Measurements from ENCODE around the gene SELENBP1.
"Not testable (repeated sequence)": the region's sequence is repeated elsewhere in the genome, so short reads cannot be mapped to it uniquely, and the experiment has no call there.

SELENBP1 gene

DNA sequence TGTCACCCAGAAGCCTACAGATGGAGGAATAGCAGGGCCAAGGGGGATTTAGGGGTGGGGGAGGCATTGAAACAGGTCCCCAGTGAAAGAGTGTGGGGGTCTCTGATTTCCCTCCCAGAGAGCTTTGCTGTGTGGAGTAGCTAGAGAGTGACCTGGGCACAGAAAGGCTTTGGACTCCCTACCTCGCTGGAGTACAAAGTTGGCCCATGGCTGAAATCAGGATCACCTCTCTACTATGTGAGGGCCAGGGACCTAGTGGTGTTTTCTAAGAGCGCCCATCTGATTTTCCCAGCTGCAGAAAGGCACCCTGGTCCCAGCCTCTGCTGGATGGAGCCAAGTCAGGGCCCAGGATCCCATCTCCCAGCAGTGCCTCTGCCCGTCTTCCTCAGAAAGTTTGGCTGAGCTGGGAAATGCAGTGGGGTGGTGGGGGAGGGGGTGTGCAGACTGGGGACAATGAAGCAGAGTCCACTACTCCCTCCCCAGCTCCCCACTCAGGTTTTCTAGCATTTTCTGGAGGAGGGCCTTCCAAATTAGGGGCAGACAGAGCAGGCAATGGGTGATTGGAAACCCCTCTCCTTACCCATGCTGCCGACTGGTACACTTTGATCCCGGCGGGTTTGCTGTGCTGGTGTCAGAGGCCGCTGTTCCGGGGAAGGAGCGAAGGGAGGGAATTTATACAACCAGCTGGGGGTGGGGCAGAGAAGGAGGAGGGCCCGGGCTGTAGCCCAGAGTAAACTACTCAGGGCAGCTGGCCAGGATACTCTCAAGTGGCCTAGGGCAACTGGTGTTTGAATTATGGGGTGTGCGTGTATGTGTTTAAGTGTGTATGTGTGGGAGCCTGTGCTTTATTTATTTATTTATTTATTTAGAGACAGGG, at the start of gene SELENBP1:
SELENBP1 (minus strand) TSS at position 648 of the 877 bp plus-strand sequence; CDS start at position 584, 64 bp downstream.
- H3K4me3 ChIP-seq (ENCODE audit: low read depth, low read length): no peak within 1 kb of the TSS

DNA sequence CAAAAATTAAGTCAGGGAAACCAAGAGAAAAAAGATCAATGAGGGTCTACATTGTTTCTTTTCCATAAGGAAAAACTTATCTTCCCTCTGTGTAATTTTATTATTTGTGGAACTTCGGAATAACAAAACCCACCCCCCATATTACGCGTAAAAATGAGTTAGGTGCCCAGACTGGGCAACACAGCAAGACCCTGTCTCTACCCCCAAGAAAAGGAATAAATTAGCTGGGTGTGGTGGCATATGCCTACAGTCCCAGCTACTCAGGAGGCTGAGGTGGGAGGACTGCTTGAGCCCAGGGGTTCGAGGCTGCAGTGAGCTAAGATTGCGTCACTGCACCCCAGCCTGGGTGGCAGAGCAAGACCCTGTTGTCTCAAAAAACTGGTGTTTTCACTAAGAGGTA, 47.3 kb upstream of the SELENBP1 start:
- H3K4me3 ChIP-seq (ENCODE audit: low read depth, low read length): no peak overlapping the region

DNA sequence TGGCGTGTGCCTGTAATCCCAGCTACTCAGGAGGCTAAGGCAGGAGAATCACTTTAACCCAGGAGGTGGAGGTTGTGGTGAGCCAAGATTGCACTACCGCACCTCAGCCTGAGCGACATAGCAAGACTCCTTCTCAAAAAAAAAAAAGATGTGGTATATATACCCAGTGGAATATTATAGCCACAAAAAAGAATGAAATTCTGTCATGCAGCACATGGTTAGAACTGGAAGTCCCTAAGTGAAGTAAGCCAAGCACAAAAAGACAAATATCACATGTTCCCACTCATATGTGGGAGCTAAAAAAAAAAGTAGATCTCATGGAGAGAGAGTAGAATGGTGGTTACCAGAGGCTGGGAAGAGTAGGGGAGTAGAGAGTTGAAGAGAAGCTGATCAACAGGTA, 45.6 kb upstream of the SELENBP1 start:
- H3K4me3 ChIP-seq (ENCODE audit: low read depth, low read length): no peak overlapping the region

DNA sequence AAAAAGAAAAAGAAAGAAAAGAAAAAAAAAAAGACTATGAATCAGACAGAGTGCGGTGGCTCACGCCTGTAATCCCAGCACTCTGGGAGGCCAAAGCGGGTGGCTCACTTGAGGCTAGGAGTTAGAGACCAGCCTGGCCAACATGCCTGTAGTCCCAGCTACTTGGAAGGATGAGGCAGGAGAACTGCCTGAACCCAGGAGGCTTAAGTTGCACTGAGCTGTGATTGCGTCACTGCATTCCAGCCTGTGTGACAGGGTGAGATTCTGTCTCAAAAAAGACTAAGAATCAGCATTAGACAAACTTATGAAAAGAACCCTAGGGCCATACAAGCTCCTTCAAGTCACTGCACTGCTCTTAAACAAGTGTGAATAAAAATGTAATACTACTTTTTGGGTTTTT, 43.7 kb upstream of the SELENBP1 start:
- no peak overlapping the region for H3K4me3 ChIP-seq (ENCODE audit: low read depth, low read length)

DNA sequence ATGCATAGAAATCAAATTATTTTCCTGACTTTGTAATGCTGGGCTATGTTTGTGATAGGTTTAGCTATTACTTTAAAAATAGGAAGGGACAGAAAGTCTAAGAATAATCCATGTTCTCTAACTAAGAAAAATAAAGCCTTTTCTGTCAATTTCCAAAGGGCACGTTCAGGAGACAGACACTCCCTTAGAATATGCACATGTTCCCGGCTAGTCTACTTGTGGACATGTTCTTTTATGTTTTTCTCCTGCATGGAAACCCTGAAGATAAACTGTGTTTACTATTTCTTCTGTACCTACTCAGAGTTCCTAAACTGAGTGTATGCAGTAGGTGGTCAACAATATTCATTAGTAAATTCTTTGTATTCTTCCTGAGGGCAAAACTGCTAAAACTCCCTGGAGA, 39.4 kb upstream of the SELENBP1 start:
- no peak overlapping the region for H3K4me3 ChIP-seq (ENCODE audit: low read depth, low read length)

DNA sequence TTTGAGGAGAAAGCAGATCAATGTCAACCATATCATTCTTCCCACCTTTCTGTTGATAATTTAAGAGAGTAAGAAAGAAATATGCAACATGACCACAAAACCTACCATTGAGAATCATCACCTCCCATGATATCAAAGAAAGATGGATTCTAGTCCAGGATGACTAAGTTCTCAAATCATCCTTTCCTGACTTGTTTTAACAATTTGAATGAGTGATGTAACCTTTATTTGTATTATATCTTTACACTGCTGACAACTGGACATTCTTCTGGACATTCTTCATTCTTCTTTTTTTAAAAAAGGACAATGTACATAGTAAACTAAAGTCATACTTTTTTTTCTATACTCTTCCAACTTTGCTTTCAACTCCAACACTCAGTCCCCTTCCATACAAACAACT, 36.4 kb upstream of the SELENBP1 start:
- H3K4me3 ChIP-seq (ENCODE audit: low read depth, low read length): no peak overlapping the region

DNA sequence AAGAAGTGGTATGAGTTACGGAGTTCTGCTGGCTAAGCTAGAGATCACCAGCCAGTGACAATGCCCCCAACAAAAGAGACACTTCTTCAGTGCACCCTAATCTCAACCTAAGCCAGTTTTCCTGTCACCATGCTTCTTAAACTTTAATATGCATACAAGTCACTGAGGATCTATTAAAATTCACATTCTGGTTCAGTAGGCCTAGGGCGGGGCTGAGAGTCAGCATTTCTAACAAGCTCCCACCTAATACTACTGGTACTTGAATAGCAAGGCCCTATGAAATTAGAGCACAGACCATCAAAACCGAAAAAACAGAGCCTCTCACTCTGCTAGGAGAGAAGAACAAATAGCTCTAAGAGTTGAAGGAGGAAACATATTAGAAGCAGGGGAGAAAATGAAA, 34.8 kb upstream of the SELENBP1 start:
- H3K4me3 ChIP-seq (ENCODE audit: low read depth, low read length): no peak overlapping the region

DNA sequence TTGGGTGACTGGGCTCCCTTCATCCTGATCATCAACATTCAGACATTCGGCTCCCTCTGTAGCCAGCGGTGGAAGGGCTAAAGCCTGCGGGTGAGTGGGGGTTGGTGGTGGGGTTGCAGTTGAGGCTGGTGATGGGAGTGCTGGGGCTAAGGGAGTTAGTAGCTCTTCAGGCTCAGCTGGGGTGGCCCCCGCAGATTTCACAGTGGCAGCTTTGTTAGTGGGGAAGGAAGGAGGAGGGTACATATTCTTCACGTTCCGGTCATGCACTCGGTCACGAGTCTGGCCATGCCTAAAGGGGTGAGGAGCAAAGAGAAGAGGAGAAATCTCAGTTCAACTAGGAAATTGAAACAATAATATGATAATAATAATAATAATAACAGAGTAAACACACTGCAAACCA, 33.7 kb upstream of the SELENBP1 start:
- no peak overlapping the region for H3K4me3 ChIP-seq (ENCODE audit: low read depth, low read length)

DNA sequence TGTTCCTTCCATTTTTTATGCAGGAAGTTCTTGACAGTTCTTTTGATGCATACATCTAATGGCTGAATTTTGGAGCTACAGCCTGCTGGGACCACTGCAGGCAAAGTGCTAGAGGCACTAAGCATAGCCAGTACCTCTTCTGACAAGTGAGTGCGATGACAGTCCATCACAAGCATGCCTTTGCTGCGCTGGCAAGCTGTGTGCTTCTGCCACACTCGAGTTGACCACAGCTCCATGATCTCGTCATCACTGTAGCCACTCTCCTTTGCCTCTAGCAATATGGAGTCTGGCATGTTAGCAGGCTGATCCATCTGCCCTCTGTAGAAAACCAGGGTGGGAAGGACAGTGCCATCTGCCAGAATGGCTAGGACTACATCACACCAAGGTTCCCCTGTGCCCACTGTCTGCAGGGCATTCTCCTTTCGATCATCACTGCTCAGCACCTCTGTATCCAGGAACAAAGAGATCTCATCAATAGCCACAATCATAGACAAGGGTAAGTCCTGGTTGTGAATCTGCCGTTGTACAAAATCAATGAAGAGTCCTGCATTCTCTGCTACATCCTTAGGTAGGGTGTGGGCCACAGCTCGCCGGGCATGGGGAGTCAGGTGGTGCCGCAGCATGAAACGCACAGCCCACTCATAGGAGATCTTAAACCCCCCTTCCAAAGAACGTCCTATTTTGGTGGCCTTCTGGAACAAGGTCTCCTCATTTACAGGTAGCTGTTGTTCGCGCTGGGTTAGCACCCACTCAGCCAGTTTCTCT, 32.9 kb upstream of the SELENBP1 start:
- no peak overlapping the region for H3K4me3 ChIP-seq (ENCODE audit: low read depth, low read length)

DNA sequence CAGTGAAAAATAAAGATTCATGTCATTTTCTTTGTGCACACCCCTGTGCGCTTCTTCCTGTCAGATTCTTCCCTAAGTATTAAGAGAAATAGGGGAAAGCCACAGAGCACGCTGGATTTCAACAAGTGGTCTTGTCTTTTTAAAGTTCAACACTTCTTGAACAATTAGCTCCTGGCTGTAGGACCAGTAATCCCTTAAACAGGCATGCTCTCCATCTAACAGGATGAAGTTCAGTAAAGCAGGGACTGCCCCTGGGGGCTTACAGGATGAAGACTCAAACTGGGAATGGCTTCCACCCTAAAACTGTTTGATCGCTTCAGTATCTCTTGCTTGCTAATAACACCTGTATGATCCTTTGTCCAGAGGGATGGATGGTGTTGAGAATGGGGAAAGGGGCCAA, 31.1 kb upstream of the SELENBP1 start:
- H3K4me3 ChIP-seq (ENCODE audit: low read depth, low read length): no peak overlapping the region

DNA sequence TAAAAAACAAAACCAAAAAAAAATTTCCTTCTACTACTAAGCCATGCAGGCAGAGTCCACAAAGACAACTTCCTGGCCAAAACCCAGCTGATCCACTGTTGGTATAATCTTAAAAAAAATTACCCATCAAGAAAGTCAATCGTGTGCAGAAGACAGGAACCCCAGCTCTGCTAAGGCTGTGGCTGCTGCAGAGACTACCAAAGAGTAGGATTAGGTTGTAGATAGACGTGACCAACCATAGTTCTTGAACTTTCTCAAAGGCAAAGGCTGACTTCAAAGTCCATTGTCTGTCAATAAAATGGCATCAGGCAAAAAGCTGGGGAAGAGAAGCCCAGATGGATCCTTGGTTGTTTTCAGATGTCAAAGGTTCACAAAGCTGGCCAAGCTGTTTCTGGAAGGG, 30.3 kb upstream of the SELENBP1 start:
- H3K4me3 ChIP-seq (ENCODE audit: low read depth, low read length): no peak overlapping the region

DNA sequence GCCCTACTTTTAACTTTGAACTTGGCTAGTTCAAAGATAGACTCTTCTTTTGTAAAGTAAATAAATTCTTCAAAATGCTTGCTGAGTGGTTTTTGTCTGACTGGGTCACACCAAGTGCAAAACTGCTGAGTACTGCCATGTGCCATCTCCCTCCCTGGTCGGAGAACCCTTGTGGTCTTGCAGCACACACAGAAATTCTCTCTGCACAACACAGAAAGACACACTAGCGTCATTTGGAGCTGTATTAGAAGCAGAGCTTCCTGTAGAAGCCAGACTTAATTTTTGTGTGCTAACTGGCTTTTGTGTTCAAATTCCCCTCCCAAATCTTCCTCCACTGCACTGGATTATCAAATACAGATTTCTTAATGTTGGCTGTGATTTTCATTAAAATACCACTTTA, 29.4 kb upstream of the SELENBP1 start:
- no peak overlapping the region for H3K4me3 ChIP-seq (ENCODE audit: low read depth, low read length)

DNA sequence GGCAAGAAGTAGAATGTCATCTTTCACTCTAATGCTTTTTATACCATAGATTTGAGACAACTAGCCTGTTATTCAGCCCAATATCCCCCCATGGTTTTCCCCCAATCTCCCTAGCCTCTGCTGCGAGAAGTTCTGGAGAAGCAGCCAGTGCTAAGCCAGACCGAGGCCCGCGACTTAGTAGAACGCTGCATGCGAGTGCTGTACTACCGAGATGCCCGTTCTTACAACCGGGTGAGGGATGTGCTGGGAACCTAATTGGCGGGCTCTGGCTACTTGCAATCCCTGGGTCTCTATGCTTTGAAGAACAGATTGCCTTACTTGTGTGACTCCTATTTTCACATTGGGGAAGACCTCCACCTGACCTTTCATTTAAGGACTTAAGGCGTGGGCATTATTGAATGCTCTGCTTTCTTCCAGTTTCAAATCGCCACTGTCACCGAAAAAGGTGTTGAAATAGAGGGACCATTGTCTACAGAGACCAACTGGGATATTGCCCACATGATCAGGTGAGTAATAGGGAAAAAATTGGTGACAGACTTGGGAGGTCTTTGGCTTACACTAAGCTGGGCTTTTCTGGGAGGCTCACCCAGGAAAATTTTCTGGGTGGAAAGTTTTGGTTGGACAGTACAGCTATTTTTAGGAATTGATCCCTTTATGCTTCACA, 28.8 kb upstream of the SELENBP1 start:
- no peak overlapping the region for H3K4me3 ChIP-seq (ENCODE audit: low read depth, low read length)

DNA sequence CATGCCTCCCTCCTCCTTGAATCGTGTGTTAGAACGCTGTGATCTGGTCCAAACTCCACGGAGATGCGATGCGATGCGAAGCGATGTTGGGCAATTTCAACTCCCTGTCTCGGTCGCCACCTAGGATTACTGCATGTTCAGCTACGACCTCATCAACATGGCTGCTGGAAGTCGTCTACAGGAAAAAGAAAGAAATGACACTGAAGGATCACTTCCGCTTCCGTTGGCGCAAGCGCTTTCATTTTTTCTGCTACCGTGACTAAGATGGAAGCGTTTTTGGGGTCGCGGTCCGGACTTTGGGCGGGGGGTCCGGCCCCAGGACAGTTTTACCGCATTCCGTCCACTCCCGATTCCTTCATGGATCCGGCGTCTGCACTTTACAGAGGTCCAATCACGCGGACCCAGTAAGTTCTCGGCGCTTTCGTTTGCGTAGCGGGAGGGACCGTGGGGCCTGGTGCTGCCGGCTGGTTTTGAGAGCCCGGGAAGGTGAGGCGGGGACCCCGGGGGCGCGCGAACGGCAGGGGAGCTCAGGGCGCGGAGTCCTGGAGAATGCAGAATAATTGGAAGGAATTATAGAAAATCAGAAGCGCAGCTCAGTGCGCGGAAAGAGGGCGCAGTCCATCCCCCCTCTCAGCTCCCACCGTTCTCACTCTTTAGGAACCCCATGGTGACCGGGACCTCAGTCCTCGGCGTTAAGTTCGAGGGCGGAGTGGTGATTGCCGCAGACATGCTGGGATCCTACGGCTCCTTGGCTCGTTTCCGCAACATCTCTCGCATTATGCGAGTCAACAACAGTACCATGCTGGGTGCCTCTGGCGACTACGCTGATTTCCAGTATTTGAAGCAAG, 27.0 kb upstream of the SELENBP1 start, which contains the start of gene PSMB4:
PSMB4 (plus strand) TSS at position 250 of the 848 bp plus-strand sequence; CDS start at position 265, 15 bp downstream.
- H3K4me3 ChIP-seq (ENCODE audit: low read depth, low read length): peak within 1 kb of the TSS; percentile 99

DNA sequence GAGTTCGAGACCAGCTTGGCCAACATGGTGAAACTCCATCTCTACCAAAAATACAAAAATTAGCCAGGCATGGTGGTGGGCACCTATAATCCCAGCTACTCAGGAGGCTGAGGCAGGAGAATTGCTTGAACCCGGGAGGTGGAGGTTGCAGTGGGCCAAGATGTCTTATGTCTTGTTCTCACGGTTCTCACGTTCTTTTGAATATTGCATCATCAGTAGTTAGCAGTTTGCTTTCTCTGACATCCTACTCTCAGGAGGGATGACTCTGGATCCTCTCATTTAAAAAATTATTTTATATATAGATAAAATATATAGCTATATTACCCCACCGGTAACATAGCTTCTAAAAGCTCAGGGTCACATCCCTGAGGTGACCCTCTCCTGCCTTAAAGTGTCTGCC, 23.8 kb upstream of the SELENBP1 start:
- H3K4me3 ChIP-seq (ENCODE audit: low read depth, low read length): not testable (repeated sequence)

DNA sequence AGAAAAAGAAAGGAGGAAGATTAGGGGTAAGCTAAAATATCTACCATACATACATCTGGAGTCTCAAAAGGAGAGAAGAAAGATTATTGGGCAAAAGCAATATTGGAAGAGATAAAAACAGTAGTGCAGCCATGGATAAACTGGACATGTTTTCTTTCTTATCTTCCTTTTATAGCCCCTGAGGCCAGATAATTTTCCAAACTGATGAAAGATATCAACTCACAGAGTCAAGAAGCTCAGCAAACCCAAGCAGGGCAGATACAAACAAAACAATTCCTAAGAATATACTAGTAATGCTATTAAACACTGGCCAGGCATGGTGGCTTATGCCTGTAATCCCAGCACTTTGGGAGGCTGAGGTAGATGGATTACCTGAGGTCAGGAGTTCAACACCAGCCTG, 21.1 kb upstream of the SELENBP1 start:
- no peak overlapping the region for H3K4me3 ChIP-seq (ENCODE audit: low read depth, low read length)

DNA sequence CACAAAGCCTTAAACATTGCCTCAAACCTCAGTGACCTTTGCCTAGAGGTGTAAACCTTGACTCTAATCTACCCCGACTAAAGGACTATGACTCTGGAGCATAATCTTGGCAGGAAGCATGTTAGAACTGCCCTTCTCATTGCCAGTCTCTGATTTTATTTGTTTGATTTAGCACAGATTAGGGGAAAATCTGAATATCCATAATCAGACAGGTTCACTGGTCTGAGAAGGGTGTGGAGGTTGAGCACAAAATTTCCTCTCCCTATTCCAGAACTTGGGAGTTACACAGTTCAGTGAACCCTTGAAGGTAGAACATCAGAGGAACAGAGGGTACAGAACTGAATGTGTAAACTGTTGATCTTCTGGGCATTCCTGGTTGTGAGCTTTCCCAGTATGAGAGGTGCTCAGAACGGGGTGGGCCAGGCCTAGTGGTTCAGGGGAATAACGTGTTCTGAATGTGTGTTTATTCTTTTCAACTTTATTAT, 18.6 kb upstream of the SELENBP1 start:
- H3K4me3 ChIP-seq (ENCODE audit: low read depth, low read length): no peak overlapping the region

DNA sequence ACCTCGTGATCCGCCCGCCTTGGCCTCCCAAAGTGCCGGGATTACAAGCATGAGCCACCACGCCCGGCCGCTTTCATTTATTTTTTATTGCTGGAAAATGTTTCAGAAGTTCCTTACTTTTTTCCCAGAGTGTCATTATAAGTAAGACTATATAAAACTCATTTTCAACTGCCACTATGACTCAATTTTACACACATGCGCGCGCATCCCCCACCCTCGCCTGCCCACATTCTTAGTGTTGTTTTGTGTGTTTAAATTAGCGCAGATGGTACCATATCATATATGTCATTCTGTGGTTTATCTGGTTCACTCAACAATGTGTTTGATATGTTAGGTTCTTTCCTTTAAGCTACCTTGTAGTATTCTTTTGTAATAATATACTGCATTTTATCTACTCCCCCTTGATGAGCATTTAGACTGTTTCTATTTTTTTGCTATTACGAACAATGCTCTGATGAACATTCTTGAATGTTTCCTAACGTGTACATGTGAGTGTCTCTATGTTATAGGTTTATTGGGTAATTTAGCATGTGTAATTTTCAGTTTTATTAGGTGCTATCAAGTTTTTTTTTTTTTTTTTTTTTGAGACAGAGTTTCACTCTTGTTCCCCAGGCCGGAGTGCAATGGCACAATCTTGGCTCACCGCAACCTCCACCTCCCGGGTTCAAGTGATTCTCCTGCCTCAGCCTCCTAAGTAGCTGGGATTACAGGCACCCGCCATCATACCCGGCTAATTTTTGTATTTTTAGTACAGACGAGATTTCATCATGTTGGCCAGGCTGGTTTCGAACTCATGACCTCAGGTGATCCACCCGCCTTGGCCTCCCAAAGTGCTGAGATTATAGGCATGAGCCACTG, 17.9 kb upstream of the SELENBP1 start:
- not testable (repeated sequence) for H3K4me3 ChIP-seq (ENCODE audit: low read depth, low read length)

DNA sequence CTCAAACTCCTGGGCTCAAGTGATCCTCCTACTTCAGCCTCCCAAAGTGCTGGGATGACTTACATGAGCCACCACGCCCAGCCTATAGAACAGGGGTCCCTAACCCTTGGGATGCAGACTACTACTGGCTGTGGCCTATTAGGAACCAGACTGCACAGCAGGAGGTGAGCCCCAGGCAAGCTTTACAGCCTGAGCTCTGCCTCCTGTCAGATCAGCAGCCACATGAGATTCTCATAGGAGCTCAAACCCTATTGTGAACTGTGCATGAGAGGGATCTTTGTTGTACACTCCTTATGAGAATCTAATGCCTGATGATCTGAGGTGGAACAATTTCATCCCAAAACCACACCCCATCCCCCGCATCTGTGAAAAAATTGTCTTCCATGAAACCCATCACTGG, 13.5 kb upstream of the SELENBP1 start:
- no peak overlapping the region for H3K4me3 ChIP-seq (ENCODE audit: low read depth, low read length)

DNA sequence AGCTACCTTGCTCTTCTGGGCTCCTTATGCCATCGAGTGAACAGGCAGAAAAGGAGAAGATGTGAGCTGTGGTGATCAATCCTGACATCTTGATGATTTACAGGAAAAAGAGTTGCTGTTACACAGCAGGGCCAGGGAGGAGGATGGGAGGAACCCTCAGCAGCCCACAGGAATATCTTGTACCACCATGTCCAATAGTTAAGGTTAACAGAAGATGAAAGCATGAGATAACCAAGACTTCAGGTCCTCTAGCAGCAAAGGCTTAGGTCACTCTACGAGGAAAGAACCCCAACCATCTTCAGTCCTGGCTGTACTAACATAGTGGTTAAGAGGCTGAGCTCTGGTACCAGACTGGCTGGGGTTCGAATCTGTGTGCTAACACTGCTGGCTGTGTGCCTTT, 12.1 kb upstream of the SELENBP1 start:
- no peak overlapping the region for H3K4me3 ChIP-seq (ENCODE audit: low read depth, low read length)

Measured in iPS-11a (cell line).